Measurements from ENCODE around the gene DLST. TPM values are rescaled to one million over a fixed set of nuclear protein-coding genes. Genes with fewer than 3 reads are reported as not detected.
A peak's percentile ranks its signal among the peaks of the same experiment; 100 is the strongest.

Gene DLST
- total RNA-seq, 1 experiment from 2014 or later, result 112 TPM

DNA sequence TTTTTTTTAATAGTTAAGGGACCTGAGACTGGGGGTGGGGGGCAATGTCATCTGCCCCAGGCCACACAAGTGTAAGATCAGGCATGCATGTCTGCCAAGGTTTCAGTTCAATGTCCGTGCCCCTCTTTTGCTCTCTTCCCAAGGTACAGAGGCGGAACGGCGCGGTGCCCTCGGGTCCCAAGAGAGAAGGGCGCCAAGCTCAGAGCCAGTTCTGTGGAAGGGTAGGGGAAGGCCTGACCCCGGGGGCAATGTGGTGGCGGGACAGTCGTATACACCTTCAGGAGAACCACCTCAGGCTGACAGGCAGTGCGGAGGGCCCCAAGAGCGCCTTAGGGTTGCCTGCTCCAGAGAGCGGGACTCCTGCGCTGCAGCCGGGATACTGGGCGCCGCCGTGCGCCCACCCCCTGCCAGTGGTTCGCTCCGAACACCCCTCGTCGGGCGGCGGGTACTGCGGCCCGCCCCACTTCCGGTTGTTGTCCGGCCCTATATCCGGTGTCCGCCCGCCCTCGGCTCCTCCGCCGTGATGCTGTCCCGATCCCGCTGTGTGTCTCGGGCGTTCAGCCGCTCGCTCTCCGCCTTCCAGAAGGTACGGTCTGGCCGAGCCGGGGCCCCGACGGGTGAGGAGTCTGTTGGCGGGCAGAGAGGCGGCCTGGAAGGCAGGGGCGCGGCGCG, at the start of gene DLST (continued):
- TF ChIP-seq, protein P1, sequence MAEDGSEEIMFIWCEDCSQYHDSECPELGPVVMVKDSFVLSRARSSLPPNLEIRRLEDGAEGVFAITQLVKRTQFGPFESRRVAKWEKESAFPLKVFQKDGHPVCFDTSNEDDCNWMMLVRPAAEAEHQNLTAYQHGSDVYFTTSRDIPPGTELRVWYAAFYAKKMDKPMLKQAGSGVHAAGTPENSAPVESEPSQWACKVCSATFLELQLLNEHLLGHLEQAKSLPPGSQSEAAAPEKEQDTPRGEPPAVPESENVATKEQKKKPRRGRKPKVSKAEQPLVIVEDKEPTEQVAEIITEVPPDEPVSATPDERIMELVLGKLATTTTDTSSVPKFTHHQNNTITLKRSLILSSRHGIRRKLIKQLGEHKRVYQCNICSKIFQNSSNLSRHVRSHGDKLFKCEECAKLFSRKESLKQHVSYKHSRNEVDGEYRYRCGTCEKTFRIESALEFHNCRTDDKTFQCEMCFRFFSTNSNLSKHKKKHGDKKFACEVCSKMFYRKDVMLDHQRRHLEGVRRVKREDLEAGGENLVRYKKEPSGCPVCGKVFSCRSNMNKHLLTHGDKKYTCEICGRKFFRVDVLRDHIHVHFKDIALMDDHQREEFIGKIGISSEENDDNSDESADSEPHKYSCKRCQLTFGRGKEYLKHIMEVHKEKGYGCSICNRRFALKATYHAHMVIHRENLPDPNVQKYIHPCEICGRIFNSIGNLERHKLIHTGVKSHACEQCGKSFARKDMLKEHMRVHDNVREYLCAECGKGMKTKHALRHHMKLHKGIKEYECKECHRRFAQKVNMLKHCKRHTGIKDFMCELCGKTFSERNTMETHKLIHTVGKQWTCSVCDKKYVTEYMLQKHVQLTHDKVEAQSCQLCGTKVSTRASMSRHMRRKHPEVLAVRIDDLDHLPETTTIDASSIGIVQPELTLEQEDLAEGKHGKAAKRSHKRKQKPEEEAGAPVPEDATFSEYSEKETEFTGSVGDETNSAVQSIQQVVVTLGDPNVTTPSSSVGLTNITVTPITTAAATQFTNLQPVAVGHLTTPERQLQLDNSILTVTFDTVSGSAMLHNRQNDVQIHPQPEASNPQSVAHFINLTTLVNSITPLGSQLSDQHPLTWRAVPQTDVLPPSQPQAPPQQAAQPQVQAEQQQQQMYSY (CRISPR knock-in tag; IDR thresholded peaks at IDR 0.05), result no peak
- TF ChIP-seq FOXK1 (CRISPR knock-in tag; IDR thresholded peaks at IDR 0.05) (peak; percentile 65; the same call in 1 of the 2 replicates), NR3C1 (CRISPR knock-in tag; conservative IDR thresholded peaks at IDR 0.05; ENCODE audit: low read depth) (no peak), ZNF416 (CRISPR knock-in tag; IDR thresholded peaks at IDR 0.05) (no peak), JUN (CRISPR knock-in tag; IDR thresholded peaks at IDR 0.05) (no peak), SMAD4 (CRISPR knock-in tag; IDR thresholded peaks at IDR 0.05) (no peak), JAZF1 (CRISPR knock-in tag; IDR thresholded peaks at IDR 0.05) (no peak), TEAD1 (CRISPR knock-in tag; IDR thresholded peaks at IDR 0.05) (peak; percentile 65), ATF1 (CRISPR knock-in tag; IDR thresholded peaks at IDR 0.05) (0 out of 2 replicates have a peak, but pooled peaks have one; percentile 38), NFYB (CRISPR knock-in tag; conservative IDR thresholded peaks at IDR 0.05; ENCODE audit: low read depth) (no peak; the same call in 1 of the 2 replicates), TP53 (CRISPR knock-in tag; IDR thresholded peaks at IDR 0.05) (peak; percentile 66; the same call in 1 of the 2 replicates), GTF2I (CRISPR knock-in tag; conservative IDR thresholded peaks at IDR 0.05) (no peak), TEAD4 (CRISPR knock-in tag; IDR thresholded peaks at IDR 0.05) (no peak), ZNF317 (CRISPR knock-in tag; IDR thresholded peaks at IDR 0.05; ENCODE audit: borderline replicate concordance, low read depth) (peak; percentile 29; the same call in 1 of the 2 replicates)
- TF ChIP-seq, protein P2, sequence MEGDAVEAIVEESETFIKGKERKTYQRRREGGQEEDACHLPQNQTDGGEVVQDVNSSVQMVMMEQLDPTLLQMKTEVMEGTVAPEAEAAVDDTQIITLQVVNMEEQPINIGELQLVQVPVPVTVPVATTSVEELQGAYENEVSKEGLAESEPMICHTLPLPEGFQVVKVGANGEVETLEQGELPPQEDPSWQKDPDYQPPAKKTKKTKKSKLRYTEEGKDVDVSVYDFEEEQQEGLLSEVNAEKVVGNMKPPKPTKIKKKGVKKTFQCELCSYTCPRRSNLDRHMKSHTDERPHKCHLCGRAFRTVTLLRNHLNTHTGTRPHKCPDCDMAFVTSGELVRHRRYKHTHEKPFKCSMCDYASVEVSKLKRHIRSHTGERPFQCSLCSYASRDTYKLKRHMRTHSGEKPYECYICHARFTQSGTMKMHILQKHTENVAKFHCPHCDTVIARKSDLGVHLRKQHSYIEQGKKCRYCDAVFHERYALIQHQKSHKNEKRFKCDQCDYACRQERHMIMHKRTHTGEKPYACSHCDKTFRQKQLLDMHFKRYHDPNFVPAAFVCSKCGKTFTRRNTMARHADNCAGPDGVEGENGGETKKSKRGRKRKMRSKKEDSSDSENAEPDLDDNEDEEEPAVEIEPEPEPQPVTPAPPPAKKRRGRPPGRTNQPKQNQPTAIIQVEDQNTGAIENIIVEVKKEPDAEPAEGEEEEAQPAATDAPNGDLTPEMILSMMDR (IDR thresholded peaks at IDR 0.05), result no peak
- TF ChIP-seq, protein P3, sequence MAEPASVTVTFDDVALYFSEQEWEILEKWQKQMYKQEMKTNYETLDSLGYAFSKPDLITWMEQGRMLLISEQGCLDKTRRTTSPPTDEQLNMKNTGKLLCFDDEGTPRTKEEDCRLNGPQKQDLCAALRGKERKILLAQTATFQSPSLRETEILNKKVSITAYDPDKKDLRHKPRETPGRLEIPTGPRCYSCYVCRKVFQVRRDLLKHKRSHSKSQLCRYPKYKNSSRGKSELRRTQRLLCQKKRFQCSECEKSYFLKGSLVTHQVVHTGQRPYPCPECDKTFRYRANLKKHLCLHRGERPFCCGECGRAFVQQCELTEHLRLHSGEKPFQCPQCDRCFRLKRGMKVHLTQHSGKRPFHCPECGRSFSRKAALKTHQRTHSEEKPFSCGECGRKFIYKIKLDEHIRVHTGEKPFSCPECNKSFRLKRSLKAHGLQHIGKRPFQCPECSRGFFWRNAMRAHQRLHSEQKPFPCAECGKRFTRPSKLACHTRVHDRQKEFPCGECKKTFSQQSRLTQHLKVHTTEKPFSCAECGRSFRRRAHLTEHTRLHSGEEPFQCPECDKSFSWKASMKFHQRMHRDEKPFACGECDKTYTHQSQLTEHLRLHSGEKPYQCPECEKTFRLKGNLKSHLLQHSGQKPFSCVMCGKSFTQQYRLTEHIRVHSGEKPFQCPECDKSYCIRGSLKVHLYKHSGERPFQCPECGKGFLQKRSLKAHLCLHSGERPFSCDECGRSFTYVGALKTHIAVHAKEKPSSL (CRISPR knock-in tag; conservative IDR thresholded peaks at IDR 0.05), result no peak
- TF ChIP-seq, protein P4, sequence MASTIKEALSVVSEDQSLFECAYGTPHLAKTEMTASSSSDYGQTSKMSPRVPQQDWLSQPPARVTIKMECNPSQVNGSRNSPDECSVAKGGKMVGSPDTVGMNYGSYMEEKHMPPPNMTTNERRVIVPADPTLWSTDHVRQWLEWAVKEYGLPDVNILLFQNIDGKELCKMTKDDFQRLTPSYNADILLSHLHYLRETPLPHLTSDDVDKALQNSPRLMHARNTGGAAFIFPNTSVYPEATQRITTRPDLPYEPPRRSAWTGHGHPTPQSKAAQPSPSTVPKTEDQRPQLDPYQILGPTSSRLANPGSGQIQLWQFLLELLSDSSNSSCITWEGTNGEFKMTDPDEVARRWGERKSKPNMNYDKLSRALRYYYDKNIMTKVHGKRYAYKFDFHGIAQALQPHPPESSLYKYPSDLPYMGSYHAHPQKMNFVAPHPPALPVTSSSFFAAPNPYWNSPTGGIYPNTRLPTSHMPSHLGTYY (CRISPR knock-in tag; IDR thresholded peaks at IDR 0.05), result no peak
- TF ChIP-seq, protein P5, sequence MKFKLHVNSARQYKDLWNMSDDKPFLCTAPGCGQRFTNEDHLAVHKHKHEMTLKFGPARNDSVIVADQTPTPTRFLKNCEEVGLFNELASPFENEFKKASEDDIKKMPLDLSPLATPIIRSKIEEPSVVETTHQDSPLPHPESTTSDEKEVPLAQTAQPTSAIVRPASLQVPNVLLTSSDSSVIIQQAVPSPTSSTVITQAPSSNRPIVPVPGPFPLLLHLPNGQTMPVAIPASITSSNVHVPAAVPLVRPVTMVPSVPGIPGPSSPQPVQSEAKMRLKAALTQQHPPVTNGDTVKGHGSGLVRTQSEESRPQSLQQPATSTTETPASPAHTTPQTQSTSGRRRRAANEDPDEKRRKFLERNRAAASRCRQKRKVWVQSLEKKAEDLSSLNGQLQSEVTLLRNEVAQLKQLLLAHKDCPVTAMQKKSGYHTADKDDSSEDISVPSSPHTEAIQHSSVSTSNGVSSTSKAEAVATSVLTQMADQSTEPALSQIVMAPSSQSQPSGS (CRISPR knock-in tag; IDR thresholded peaks at IDR 0.05; ENCODE audit: borderline replicate concordance, low read depth), result no peak
- TF ChIP-seq, protein P6, sequence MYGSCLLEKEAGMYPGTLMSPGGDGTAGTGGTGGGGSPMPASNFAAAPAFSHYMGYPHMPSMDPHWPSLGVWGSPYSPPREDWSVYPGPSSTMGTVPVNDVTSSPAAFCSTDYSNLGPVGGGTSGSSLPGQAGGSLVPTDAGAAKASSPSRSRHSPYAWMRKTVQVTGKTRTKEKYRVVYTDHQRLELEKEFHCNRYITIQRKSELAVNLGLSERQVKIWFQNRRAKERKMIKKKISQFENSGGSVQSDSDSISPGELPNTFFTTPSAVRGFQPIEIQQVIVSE (CRISPR knock-in tag; IDR thresholded peaks at IDR 0.05; ENCODE audit: borderline replicate concordance), result no peak
- TF ChIP-seq, protein P7, sequence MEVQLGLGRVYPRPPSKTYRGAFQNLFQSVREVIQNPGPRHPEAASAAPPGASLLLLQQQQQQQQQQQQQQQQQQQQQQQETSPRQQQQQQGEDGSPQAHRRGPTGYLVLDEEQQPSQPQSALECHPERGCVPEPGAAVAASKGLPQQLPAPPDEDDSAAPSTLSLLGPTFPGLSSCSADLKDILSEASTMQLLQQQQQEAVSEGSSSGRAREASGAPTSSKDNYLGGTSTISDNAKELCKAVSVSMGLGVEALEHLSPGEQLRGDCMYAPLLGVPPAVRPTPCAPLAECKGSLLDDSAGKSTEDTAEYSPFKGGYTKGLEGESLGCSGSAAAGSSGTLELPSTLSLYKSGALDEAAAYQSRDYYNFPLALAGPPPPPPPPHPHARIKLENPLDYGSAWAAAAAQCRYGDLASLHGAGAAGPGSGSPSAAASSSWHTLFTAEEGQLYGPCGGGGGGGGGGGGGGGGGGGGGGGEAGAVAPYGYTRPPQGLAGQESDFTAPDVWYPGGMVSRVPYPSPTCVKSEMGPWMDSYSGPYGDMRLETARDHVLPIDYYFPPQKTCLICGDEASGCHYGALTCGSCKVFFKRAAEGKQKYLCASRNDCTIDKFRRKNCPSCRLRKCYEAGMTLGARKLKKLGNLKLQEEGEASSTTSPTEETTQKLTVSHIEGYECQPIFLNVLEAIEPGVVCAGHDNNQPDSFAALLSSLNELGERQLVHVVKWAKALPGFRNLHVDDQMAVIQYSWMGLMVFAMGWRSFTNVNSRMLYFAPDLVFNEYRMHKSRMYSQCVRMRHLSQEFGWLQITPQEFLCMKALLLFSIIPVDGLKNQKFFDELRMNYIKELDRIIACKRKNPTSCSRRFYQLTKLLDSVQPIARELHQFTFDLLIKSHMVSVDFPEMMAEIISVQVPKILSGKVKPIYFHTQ (CRISPR knock-in tag; IDR thresholded peaks at IDR 0.05), result no peak
- TF ChIP-seq, protein P8, sequence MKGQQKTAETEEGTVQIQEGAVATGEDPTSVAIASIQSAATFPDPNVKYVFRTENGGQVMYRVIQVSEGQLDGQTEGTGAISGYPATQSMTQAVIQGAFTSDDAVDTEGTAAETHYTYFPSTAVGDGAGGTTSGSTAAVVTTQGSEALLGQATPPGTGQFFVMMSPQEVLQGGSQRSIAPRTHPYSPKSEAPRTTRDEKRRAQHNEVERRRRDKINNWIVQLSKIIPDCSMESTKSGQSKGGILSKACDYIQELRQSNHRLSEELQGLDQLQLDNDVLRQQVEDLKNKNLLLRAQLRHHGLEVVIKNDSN (CRISPR knock-in tag; IDR thresholded peaks at IDR 0.05), result no peak
- TF ChIP-seq, protein P9, sequence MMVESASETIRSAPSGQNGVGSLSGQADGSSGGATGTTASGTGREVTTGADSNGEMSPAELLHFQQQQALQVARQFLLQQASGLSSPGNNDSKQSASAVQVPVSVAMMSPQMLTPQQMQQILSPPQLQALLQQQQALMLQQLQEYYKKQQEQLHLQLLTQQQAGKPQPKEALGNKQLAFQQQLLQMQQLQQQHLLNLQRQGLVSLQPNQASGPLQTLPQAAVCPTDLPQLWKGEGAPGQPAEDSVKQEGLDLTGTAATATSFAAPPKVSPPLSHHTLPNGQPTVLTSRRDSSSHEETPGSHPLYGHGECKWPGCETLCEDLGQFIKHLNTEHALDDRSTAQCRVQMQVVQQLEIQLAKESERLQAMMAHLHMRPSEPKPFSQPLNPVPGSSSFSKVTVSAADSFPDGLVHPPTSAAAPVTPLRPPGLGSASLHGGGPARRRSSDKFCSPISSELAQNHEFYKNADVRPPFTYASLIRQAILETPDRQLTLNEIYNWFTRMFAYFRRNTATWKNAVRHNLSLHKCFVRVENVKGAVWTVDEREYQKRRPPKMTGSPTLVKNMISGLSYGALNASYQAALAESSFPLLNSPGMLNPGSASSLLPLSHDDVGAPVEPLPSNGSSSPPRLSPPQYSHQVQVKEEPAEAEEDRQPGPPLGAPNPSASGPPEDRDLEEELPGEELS (CRISPR knock-in tag; IDR thresholded peaks at IDR 0.05), result peak; percentile 46; the same call in 1 of the 2 replicates
